ENCODE measurements around the gene TUBD1. TPM values are rescaled to one million over a fixed set of nuclear protein-coding genes. Genes with fewer than 3 reads are reported as not detected.
"Not testable (repeated sequence)": the region's sequence is repeated elsewhere in the genome, so short reads cannot be mapped to it uniquely, and the experiment has no call there.

The TUBD1 gene
- total and polyA plus RNA-seq, 7 donors = 4.7 to 8.8 (median 6.5) TPM

DNA sequence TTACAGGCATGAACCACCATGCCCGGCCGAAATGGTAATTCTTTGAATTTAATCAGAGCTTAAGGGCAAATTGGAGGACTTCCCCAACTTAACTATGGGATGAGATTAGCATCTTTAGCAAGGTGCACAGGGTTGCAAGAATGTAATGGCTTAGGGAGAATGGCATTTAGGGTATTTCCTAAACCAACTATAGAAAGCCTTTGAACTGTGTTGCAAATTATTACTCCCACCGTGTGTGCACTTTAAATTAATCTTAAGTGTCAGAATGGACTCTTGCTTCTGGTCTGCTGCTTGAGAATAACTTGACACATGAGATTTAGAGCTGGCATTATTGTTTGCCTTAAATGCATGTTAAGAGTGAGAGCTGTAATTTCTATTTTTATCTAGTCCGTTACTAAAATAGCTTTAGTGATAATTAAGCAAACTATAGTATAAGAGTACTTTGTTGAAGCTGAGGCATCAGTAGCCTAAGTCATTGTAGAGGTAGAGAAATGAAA, 59.8 kb downstream of the TUBD1 start:
- H3K27ac ChIP-seq = peak overlapping the region; percentile 31
- peaks cover 42% of the 10 kb centered on the region for H3K4me1 ChIP-seq
- intact Hi-C loops (cut with DNase I) = no loop called here
- TF ChIP-seq, protein P1, sequence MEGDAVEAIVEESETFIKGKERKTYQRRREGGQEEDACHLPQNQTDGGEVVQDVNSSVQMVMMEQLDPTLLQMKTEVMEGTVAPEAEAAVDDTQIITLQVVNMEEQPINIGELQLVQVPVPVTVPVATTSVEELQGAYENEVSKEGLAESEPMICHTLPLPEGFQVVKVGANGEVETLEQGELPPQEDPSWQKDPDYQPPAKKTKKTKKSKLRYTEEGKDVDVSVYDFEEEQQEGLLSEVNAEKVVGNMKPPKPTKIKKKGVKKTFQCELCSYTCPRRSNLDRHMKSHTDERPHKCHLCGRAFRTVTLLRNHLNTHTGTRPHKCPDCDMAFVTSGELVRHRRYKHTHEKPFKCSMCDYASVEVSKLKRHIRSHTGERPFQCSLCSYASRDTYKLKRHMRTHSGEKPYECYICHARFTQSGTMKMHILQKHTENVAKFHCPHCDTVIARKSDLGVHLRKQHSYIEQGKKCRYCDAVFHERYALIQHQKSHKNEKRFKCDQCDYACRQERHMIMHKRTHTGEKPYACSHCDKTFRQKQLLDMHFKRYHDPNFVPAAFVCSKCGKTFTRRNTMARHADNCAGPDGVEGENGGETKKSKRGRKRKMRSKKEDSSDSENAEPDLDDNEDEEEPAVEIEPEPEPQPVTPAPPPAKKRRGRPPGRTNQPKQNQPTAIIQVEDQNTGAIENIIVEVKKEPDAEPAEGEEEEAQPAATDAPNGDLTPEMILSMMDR (IDR thresholded peaks at IDR 0.05) = no peak
- H3K9me3 ChIP-seq = no peaks in the 10 kb centered on the region
- DNase-seq = no peak
- H3K4me3 ChIP-seq = no peak overlapping the region
- H3K27me3 ChIP-seq (ENCODE audit: insufficient read depth in 3 of 3, low read length in 2 of 3) = no peaks in the 10 kb centered on the region
- WGBS, 3 donors = 56 to 57% (median 56%) methylated on average over 4 of the region's 4 CpGs
- no peak for ATAC-seq
- peaks cover 0 to 2% of the 10 kb centered on the region in 2 donors for H3K36me3 ChIP-seq (ENCODE audit: insufficient read depth in 1 of 2, low read depth in 1 of 2)

DNA sequence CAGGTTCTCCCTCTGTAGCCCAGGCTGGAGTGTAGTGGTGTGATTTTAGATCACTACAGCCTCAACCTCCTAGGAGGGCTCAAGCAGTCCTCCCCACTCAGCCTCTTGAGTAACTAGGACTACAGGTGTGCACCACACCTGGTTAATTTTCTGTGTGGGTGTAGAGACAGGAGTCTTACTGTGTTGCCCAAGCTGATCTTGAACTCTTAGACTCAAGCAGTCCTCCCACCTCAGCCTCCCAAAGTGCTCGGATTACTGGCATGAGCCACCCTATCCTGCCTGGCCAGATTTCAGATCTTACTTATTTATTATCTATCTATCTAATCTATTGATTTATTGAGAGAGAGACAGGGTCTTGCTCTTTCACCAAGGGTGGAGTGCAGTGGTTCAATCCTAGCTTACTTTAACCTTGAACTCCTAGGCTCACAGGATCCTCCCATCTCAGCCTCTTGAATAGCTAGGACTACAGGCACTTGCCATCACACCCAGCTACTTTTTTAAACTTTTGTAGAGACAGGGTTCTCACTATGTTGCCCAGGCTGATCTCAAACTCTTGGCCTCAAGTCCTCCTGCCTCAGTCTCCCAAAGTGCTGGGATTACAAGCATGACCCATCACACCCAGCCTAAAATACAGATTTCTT, 61.8 kb downstream of the TUBD1 start:
- Histone ChIP-seq H3K27me3 (ENCODE audit: insufficient read depth in 3 of 3, low read length in 2 of 3) (no peaks in the 10 kb centered on the region), H3K4me3 (no peak overlapping the region), H3K4me1 (peaks cover 43% of the 10 kb centered on the region), H3K36me3 (ENCODE audit: insufficient read depth in 1 of 2, low read depth in 1 of 2) (peaks cover 0 to 2% of the 10 kb centered on the region in 2 donors), H3K27ac (peak overlapping the region; percentile 79), H3K9me3 (no peaks in the 10 kb centered on the region)
- intact Hi-C loops (cut with DNase I) = no loop called here
- WGBS, 3 donors = 88 to 96% (median 92%) methylated on average over 1 of the region's 1 CpG
- TF ChIP-seq, protein P1 (IDR thresholded peaks at IDR 0.05) = no peak
- no peak for ATAC-seq
- DNase-seq = no peak

DNA sequence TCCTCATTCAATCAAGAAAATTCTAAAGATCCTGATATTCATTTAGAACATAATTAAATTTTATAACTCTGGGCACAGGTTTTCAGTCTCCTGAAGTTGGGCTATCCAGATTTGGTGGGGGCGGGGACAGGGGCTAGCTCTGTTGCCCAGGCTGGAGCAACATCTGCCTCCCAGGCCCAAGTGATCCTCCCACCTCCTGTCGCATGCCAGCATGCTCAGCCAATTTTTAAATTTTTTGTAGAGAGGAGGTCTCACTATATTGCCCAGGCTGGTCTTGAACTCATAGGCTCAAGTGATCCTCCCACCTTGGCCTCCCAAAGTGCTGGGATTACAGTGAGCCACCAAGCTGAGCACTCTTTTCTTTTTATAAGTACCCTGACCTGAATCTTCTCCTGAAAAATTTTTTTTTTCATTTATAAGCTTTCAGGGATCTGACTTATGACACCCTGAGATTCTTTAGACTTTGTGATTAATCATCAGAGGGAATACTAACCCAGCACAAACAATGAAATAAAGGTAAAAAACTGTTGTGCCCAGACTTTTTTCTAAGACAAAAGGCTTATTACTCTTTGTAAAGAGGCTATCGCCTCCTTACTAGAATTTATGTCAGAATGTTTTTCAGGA, 62.6 kb downstream of the TUBD1 start:
- intact Hi-C loops (cut with DNase I) = no loop called here
- Histone ChIP-seq H3K27me3 (ENCODE audit: insufficient read depth in 3 of 3, low read length in 2 of 3) (no peaks in the 10 kb centered on the region), H3K27ac (peak overlapping the region; percentile 79), H3K4me3 (no peak overlapping the region), H3K36me3 (ENCODE audit: insufficient read depth in 1 of 2, low read depth in 1 of 2) (peaks cover 0 to 2% of the 10 kb centered on the region in 2 donors), H3K9me3 (no peaks in the 10 kb centered on the region), H3K4me1 (peaks cover 51% of the 10 kb centered on the region)
- TF ChIP-seq, protein P1 (IDR thresholded peaks at IDR 0.05) = no peak
- WGBS, 3 donors = 80 to 82% (median 81%) methylated on average over 3 of the region's 3 CpGs
- DNase-seq (peak in 1 of 2 donors; percentile 16), ATAC-seq (no peak)

DNA sequence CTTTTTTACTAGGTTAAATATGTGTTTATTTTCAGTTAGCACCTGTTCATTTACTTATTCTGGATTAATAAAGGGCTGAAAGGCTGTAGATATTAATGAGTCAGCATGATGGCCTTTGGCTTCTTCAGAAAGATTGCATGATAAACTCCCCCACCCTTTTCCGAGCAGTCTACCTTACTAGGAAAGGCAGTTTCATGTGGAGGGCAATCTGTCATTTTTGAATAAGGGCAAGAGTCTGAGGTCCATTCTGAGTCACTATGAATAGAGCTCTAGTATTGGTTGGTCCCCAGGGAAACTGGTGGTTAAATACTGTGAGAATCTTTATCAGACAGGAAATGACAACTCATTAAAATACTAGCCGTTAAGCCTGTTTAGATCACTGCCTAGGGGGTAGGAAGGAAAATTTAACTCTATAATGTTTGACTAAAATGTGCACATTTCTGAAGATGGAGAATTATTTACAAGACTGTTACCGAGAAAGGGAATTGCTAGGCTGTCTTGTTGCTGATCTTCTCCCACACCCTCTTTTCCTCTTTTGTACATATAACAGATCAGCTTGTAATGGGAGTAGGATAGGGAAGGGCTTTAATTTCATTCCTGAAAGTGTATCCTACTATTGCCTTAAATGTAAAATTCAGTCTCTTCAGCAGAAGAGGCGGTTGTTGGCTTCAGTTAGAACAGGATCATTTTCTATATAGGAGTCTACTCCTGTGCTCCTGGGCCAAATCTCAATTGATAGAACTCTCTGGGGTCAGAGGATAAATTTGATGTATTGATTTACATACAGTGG, 63.3 kb downstream of the TUBD1 start:
- intact Hi-C loops (cut with DNase I) = no loop called here
- Histone ChIP-seq H3K36me3 (ENCODE audit: insufficient read depth in 1 of 2, low read depth in 1 of 2) (peaks cover 0 to 2% of the 10 kb centered on the region in 2 donors), H3K27me3 (ENCODE audit: insufficient read depth in 3 of 3, low read length in 2 of 3) (no peaks in the 10 kb centered on the region), H3K4me1 (peaks cover 52% of the 10 kb centered on the region), H3K9me3 (no peaks in the 10 kb centered on the region), H3K4me3 (peak overlapping the region; percentile 29), H3K27ac (peak overlapping the region; percentile 79)
- DNase-seq (no peak), ATAC-seq (peak; percentile 44 to 78 (median 68))
- 31 to 48% (median 45%) methylated on average over 4 of the region's 4 CpGs for whole genome bisulfite sequencing, 3 donors
- TF ChIP-seq, protein P1 (IDR thresholded peaks at IDR 0.05) = no peak

DNA sequence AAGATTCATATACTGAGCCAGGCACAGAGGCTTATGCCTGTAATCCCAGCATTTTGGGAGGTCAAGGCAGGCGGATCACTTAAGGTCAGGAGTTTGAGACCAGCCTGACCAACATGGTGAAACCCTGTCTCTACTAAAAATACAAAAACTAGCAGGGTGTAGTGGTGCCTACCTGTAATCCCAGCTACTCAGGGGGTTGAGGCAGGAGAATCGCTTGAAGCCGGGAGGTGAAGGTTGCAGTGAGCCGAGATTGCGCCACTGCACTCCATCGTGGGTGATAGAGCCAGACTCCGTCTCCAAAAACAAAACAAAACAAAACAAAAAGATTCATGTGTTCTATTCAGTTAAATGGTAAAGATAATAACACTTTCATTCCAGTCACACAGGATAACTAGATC, 63.9 kb downstream of the TUBD1 start:
- H3K9me3 ChIP-seq; DNase-seq; intact Hi-C loops (cut with DNase I); ATAC-seq; H3K36me3 ChIP-seq (ENCODE audit: insufficient read depth in 1 of 2, low read depth in 1 of 2); H3K27me3 ChIP-seq (ENCODE audit: insufficient read depth in 3 of 3, low read length in 2 of 3): not testable (repeated sequence)
- Histone ChIP-seq H3K27ac (peak overlapping the region; percentile 79), H3K4me1 (peaks cover 52% of the 10 kb centered on the region), H3K4me3 (peak overlapping the region; percentile 29)
- 68 to 77% (median 70%) methylated on average over 7 of the region's 7 CpGs for WGBS, 3 donors
